K562 (cell line): ENCODE measurements around the gene DNAH3. TPM values are rescaled to one million over a fixed set of nuclear protein-coding genes. Genes with fewer than 3 reads are reported as not detected.
A peak's percentile ranks its signal among the peaks of the same experiment; 100 is the strongest.

Experiments
- BCLAF1 ChIP-seq, 2 experiments: fragments of 450-650 bp in 1 of 2; IDR thresholded peaks; 2 replicates each; pipeline ENCODE4 v1.6.1; 2011 to 2017; ENCODE audit warnings: low read depth in 2 of 2, antibody characterized with exemption in 1 of 2, borderline replicate concordance in 1 of 2, low read length in 1 of 2, mild to moderate bottlenecking in 1 of 2, mixed read lengths in 1 of 2; ENCODE audit not compliant: control insufficient read depth in 1 of 2
- ELK1 ChIP-seq: sonication (generic); formaldehyde crosslinking; IDR thresholded peaks from 2 replicates; pipeline ENCODE4 v1.8.1; 2022; ENCODE audit warnings: missing genetic modification reagents
- ESRRB ChIP-seq: fragments of 250-450 bp; sonication (Bioruptor Pico); IDR thresholded peaks from 2 replicates; pipeline ENCODE4 v1.5.0; 2020; ENCODE audit warnings: mild to moderate bottlenecking, moderate library complexity, borderline replicate concordance
- FOXK2 ChIP-seq, 2 experiments: fragments of 450-650 bp; IDR thresholded peaks in 1 of 2; conservative IDR thresholded peaks in 1 of 2; 2 replicates each; pipeline ENCODE4 v1.6.1; 2016; ENCODE audit warnings: low read depth in 2 of 2, mild to moderate bottlenecking in 1 of 2
- GATA2 ChIP-seq: sonication (generic); formaldehyde crosslinking; IDR thresholded peaks from 2 replicates; pipeline ENCODE4 v1.4.0; 2020; ENCODE audit warnings: mild to moderate bottlenecking, missing genetic modification reagents
- MITF ChIP-seq: IDR thresholded peaks from 2 replicates; pipeline ENCODE4 v1.6.1; 2014; ENCODE audit warnings: antibody characterized with exemption
- MTF1 ChIP-seq: fragments of 250-450 bp; sonication (Bioruptor Pico); IDR thresholded peaks from 2 replicates; pipeline ENCODE4 v1.9.0; 2021; ENCODE audit warnings: moderate library complexity, mild to moderate bottlenecking, inconsistent platforms, borderline replicate concordance
- NFE2 ChIP-seq: IDR thresholded peaks from 2 replicates; pipeline ENCODE4 v1.6.1; 2014; ENCODE audit warnings: antibody characterized with exemption, low read depth
- OTX1 ChIP-seq: fragments of 450-650 bp; formaldehyde crosslinking; IDR thresholded peaks from 2 replicates; pipeline ENCODE4 v1.4.0; 2022; ENCODE audit warnings: mild to moderate bottlenecking
- PHB ChIP-seq: fragments of 250-450 bp; sonication (Bioruptor Pico); IDR thresholded peaks from 2 replicates; pipeline ENCODE4 v1.5.0; 2021
- PHF8 ChIP-seq: fragments of 200-600 bp; sonication (generic); IDR thresholded peaks from 2 replicates; pipeline ENCODE4 v1.6.1; 2012; ENCODE audit warnings: mixed run types, mild to moderate bottlenecking, inconsistent platforms, low read length, moderate library complexity, borderline replicate concordance
- PYGO2 ChIP-seq: fragments of 450-650 bp; IDR thresholded peaks from 2 replicates; pipeline ENCODE4 v1.6.1; 2016; ENCODE audit warnings: mild to moderate bottlenecking, missing genetic modification characterization, moderate library complexity, missing compliant biosample characterization
- RBM34 ChIP-seq: fragments of 200-400 bp; formaldehyde crosslinking; IDR thresholded peaks from 2 replicates; pipeline ENCODE4 v1.6.1; 2018; ENCODE audit warnings: low read length, borderline replicate concordance; ENCODE audit not compliant: insufficient read depth
- TAL1 ChIP-seq: fragments of 450-650 bp; IDR thresholded peaks from 2 replicates; pipeline ENCODE4 v1.6.1; 2016; ENCODE audit warnings: mild to moderate bottlenecking
- TRIM24 ChIP-seq, 2 experiments: fragments of 450-650 bp; IDR thresholded peaks; 2 replicates each; pipeline ENCODE4 v1.6.1; 2016
- UBTF ChIP-seq, 2 experiments: IDR thresholded peaks; 2 replicates each; pipeline ENCODE4 v1.6.1; 2012; ENCODE audit warnings: improper control_type of control experiment in 2 of 2, low read depth in 2 of 2, low read length in 2 of 2, borderline replicate concordance in 1 of 2
- ZNF12 ChIP-seq: sonication (generic); formaldehyde crosslinking; IDR thresholded peaks from 2 replicates; pipeline ENCODE4 v1.4.0; 2020; ENCODE audit warnings: mild to moderate bottlenecking, missing genetic modification reagents
- ZNF445 ChIP-seq: fragments of 250-450 bp; sonication (Bioruptor Pico); IDR thresholded peaks from 2 replicates; pipeline ENCODE4 v1.4.0; 2020; ENCODE audit warnings: low read depth, mild to moderate bottlenecking, moderate library complexity
- ZNF655 ChIP-seq: fragments of 250-450 bp; sonication (Bioruptor Pico); IDR thresholded peaks from 2 replicates; pipeline ENCODE4 v1.5.0; 2021
- polyA plus RNA-seq, 8 experiments: library from polyadenylated mRNA; depleted of rRNA in 4 of 8; stranded (reverse) in 5 of 8; unstranded in 3 of 8; fragments of >200 nt; fragmentation: Nextera tagmentation in 2 of 8; fragmentation: Illumina TruSeq in 1 of 8; extraction: Ambion mirVana in 2 of 8; extraction: Trizol in 1 of 8; gene quantifications; 2 replicates each; pipeline versions ENCODE4 v1.2.1 to v1.2.3, GENCODE V29; 2011 to 2014; ENCODE audit warnings: inconsistent platforms in 1 of 8, missing spikeins in 1 of 8
- total RNA-seq, 7 experiments: library from RNA; depleted of rRNA in 6 of 7; stranded (reverse); fragments of >200 nt in 6 of 7; fragmentation: Illumina TruSeq in 2 of 7; extraction: Trizol in 2 of 7; gene quantifications; 2 replicates each; pipeline versions ENCODE4 v1.2.1 to v1.2.3, GENCODE V29; 2011 to 2021; ENCODE audit warnings: low replicate concordance in 1 of 7

The DNAH3 gene
- total and polyA plus RNA-seq, 9 of the 15 experiments (the other 6 are each of a cell fraction or from before 2014, with no cell fraction given), result 0.32 to 0.84 (median 0.44) TPM

GRCh38 chr16:21116148-21116693 lies 34.4 kb downstream of the DNAH3 start (continued):
- TF ChIP-seq TAL1, result 0 out of 2 replicates have a peak, but pooled peaks have one; percentile 13
- no peak for TF ChIP-seq MITF
- no peak for TF ChIP-seq FOXK2 (conservative IDR thresholded peaks at IDR 0.05 in 1 of 2, IDR thresholded peaks at IDR 0.05 in 1 of 2; ENCODE audit: low read depth in 2 of 2)
- TF ChIP-seq PHF8, result peak; percentile 38; the same call in 1 of the 2 replicates
- TF ChIP-seq ZNF445 (CRISPR knock-in tag), result no peak
- no peak for TF ChIP-seq UBTF (IDR thresholded peaks at IDR 0.05; ENCODE audit: borderline replicate concordance in 1 of 2, low read depth in 2 of 2, low read length in 2 of 2)
- no peak for TF ChIP-seq OTX1 (CRISPR knock-in tag)
- TF ChIP-seq GATA2 (CRISPR knock-in tag), result no peak
- TF ChIP-seq RBM34, result no peak
- no peak; a peak in 1 of 4 replicates for TF ChIP-seq TRIM24 (IDR thresholded peaks at IDR 0.05)
- TF ChIP-seq PHB (CRISPR knock-in tag), result no peak
- TF ChIP-seq NFE2, result no peak
- TF ChIP-seq BCLAF1 (IDR thresholded peaks at IDR 0.05; ENCODE audit: borderline replicate concordance in 1 of 2, control insufficient read depth in 1 of 2, low read depth in 2 of 2, low read length in 1 of 2), result no peak
- TF ChIP-seq ESRRB (CRISPR knock-in tag), result no peak
- no peak for TF ChIP-seq PYGO2 (tag)
- no peak for TF ChIP-seq MTF1
- TF ChIP-seq ELK1, result no peak
- no peak for TF ChIP-seq ZNF12 (CRISPR knock-in tag)
- TF ChIP-seq ZNF655 (CRISPR knock-in tag), result no peak
